ENCODE measurements around the gene ANO6.
"Not testable (repeated sequence)": the region's sequence is repeated elsewhere in the genome, so short reads cannot be mapped to it uniquely, and the experiment has no call there.

ANO6 gene

DNA sequence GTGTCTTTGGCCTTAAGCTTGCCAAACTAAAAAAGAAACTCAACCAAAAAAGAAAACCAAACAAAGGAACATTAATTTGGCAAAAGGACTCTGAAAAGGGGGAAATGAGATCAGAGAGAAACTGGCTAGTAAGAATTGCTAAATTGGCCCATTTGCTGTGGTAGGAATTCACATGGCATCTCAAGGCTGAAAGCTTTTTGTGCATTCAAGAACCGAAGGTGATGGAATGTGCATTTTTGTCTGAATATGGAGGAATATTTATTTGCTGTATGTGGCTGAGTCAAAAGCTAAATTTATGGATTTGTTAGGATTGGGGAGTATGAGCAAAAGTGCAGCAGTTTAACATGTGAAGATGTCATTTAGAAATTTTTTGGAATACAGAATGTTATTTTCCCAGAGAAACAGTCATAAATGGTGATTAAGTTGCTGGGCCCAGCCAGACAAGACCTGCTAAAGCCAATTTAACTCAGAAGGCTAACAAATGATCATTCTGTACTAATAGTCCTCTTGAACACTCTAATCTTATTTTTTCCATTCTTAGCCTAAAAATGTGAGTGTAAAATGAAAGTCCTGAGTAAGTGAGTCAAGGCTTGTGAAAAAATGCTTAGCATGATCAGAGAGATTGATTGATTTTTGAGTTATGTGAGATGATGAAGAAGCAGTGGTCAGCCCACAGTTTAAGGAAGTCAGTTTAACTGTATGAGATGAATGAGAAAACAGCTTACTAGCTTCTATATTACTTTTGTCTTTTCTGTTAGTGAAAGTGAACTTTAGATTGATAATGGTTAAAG lies 94.1 kb downstream of the ANO6 start:
- no peak for DNase-seq (ENCODE audit: low spot score)

DNA sequence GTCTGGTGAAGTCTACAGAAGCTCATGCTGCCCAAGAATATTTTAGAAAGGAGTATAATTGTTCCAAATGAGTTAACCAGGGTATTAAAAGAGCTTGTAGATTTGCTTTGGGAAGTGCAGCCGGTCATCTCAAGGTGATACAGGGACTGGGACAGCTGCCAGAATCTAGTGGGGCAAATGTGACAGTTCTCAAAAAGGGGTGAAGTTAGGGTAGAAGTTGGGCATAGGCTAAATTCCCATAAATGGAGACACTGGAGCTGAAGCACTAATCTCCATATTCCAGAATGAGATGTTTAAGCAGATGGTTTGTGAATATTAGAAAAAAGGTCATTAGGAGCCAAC lies 94.7 kb downstream of the ANO6 start:
- no peak for DNase-seq (ENCODE audit: low spot score)

DNA sequence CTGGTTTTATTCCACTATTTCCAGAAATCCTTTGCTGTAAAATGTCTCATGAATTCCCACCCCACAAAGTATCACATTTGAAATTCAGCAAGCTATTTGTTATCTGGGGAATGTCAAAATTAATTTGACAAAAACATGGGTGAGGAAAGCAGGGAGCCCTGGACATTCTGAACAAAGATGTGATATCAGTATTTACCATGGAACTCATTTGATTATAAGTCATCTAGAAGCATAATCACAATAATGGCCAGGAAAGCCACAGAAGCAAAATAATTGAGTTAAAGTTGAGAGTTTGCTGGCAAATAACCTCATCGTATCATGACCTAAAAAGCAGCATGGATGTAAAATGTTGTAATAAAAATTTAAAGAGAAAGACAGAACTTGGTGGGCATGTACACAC lies 96.1 kb downstream of the ANO6 start:
- DNase-seq (ENCODE audit: low spot score): no peak

- DNase-seq (ENCODE audit: low spot score): no peak
Observed at GRCh38 chr12:45314770-45315169, 98.9 kb downstream of the ANO6 start.

GRCh38 chr12:45315462-45315861 lies 99.6 kb downstream of the ANO6 start:
- DNase-seq (ENCODE audit: low spot score): no peak

GRCh38 chr12:45317261-45317660 lies 101.4 kb downstream of the ANO6 start:
- DNase-seq (ENCODE audit: low spot score): not testable (repeated sequence)

DNA sequence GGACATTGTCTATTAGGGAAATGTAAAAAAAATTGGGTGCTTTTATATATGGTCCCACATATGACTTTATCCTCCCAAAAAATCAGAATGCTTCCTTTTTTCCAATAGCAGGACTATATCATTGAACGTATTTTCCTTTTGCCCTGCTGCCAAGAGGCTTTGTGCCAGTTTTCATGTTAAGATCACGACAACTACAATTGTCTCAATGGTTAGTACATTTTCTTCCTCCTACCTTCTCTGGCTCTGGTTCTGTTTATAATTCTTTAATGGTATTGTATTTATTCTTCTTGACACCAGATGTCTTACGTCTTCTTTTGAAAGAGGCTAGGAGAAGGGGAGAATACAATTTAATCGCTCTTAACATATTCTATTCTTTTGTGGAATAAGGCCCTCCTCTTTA lies 106.9 kb downstream of the ANO6 start:
- DNase-seq (ENCODE audit: low spot score): no peak

DNA sequence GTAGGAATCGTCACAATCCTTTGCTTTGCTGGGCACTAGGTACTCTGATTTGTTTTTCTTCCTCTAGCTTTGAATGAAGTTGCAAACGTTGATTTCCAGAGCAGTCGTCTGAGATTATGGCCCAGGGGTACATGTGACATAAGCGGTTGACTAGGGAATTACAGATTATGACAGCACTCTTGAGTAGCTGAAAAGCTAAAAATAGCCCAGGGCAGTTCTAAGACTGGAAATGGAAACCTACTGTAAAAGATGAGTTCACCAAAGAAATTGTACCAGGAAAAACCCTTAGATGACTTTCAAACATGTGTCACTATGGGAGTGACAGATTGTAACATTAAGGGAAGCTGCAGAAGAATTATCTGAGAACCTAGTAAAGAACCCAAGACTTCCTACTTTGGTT lies 108.5 kb downstream of the ANO6 start:
- no peak for DNase-seq (ENCODE audit: low spot score)

- DNase-seq (ENCODE audit: low spot score): no peak
Observed at GRCh38 chr12:45326358-45326975, 110.6 kb downstream of the ANO6 start.

DNA sequence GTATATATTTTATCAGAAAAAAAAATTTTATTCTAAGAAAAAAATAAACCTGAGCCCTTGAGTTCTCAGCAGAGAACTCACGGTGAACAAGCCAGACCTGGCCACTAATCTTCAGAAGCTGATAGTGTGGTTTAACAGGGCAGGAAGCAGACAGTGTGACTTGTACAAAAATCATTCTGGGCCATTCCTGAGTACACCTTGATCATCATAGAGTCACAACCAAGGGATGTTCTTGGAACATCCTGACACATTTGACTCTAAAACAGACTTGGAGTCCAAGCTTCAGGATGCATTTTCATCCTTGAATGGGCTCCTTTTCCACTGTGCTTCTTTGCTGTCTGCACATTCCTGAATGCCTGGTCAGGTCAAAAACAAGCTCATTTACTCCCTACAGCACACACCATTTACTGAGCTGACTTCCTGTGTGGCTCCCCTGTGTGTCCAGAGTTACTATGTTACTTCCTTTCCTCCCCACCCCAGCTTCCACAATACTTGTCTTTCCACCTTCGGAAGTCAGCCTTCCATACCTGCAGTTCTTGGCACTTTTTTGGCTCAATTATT lies 112.0 kb downstream of the ANO6 start:
- DNase-seq (ENCODE audit: low spot score): no peak

- DNase-seq (ENCODE audit: low spot score): no peak
Observed at GRCh38 chr12:45329238-45329637, 113.3 kb downstream of the ANO6 start.

GRCh38 chr12:45329702-45330101 lies 113.8 kb downstream of the ANO6 start:
- no peak for DNase-seq (ENCODE audit: low spot score)

DNA sequence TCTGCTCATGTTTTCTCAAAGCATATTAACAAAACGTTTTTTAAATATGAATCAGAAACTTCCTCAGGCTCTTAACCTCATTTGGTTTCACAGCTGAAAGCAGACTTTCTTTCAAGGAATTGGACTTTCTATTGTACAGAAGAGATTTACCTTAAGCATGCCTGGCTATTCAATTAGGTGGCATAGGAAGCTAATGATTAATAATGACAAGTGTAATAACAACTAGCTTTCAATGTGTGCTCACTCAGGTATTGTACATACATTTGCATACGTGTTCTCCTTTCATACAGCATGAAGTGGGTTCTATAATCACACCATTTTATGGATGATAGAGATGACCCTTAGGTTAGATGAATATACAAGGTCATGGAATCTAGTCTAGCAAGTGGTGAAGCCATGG lies 115.7 kb downstream of the ANO6 start:
- no peak for DNase-seq (ENCODE audit: low spot score)

DNA sequence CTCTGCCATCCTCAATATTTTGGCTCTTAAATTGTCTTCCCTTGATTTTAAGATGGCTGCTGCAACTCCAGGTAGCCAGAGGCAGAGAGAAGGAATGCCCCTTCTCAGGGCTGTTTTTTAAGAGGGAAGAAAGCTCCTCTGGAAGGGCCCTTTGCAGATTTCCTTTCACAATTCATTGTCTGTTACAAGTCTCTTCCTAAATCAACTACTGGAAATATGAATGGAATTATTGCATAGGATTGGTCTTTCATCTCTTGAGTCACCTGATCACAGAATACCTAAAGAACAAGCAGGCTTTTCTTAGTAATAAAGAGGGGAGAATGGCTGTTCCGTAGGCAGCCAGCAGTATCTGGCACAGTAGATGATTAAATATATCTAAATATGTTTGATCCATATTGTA lies 118.5 kb downstream of the ANO6 start:
- no peak for DNase-seq (ENCODE audit: low spot score)

- no peak for DNase-seq (ENCODE audit: low spot score)
Observed at GRCh38 chr12:45336331-45336730, 120.4 kb downstream of the ANO6 start.

DNA sequence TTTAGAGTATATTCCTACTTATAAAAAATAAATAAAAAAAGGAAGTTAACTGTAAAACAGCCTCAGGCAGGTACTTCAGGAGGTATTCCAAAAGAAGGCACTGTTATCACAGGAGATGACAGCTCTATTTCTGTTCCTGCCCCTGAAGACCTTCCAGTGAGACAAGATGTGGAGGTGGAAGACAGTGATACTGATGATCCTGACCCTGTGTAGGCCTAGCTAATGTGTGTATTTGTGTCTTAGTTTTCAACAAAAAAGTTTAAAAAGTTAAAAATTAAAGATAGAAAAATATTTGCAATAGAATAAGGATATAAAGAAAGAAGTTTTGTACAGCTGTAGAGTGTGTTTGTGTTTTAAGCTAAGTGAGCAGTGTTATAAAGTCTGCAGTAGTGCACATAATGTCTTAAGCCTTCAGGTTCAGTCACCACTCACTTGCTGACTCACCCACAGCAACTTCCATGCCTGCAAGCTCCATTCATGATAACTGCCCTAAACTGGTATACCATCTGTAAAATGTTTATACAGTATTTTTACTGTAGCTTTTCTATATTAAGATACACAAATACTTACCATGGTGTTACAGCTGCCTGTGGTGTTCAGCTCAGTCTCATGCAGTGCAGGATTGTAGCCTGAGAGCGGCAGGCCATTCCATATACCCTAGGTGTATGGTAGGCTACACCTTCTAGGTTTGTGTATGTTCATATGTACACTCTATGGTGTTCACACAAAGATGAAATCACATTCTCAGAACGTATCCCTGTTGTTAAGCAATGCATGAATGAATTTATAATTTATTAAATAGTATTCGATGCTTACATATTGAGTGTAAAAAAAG lies 121.1 kb downstream of the ANO6 start:
- DNase-seq (ENCODE audit: low spot score): no peak

DNA sequence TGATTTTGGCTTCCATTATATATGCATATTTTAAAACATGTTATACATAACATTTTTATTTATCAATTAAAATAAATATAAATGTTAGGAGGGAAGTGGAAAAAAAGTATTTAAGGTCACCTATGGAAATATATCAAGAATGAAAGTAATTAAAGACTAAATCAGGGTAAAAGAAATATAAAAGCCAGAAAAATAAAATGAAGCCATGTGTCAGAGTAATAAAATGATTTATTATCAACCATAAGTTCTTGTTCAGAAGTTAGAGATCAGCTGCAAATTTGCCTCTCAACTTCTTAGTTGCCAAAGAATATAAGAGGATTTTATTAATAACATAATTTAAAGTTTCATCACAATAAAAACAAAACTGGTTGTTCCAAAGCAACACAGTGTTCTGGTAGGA lies 121.9 kb downstream of the ANO6 start:
- no peak for DNase-seq (ENCODE audit: low spot score)

DNA sequence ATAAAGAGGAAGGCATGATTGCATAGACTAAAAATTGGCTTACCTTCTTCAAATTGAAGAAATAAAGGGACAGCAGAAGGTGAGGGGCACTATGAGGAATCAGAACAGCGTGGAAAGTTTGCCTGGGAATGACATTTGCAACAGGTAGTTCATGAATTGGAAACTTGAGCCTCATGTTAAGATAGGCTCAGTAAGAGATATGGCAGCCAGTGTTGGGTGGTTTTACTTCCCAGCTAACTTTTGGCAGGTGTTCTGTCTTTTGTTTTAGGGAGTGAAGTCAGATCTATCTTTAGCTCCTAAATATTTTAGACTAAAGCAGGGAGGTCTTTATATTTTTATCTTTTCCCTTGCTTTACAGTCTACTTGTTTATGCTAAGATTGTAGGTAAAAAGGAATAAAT lies 122.4 kb downstream of the ANO6 start:
- no peak for DNase-seq (ENCODE audit: low spot score)

DNA sequence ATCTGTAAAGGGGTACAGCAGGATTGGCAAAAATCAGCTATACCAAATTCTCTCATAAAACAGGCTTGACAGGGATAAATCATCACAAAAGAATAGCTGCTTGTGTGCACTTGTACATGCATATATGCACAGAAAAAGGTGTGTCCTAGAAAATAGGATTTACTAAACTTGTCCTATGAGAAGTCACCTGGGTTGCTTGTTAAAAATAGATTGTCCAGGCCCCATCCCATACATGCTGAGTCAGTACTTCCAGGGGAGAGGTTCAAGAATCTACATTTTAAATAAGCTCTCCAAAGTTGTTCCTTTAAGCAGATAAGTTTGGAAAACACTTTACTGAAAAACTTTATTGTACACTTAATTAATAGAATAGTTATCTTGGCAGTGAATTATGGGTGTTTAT lies 123.1 kb downstream of the ANO6 start:
- DNase-seq (ENCODE audit: low spot score): no peak

DNA sequence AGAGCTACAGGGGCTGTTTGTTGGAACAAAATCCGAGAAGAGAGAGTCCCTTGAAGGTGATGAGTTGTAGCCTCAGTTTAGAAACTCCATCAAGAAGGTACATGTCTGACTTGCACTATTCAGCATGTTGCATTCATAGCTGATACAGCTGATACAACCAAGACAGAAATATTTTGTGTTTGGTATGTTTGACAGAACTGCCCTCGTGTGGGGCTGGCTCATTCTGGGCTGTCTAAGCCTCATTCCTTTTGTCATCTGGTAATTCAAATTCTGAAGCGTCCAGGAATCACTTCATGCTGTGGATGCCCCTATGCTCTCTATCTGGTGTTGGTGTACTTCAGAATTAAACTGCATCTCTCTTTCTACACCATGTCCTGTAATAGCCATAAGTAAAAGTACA lies 126.3 kb downstream of the ANO6 start:
- DNase-seq (ENCODE audit: low spot score): no peak

GRCh38 chr12:45342848-45343247 lies 127.0 kb downstream of the ANO6 start:
- DNase-seq (ENCODE audit: low spot score): no peak

DNA sequence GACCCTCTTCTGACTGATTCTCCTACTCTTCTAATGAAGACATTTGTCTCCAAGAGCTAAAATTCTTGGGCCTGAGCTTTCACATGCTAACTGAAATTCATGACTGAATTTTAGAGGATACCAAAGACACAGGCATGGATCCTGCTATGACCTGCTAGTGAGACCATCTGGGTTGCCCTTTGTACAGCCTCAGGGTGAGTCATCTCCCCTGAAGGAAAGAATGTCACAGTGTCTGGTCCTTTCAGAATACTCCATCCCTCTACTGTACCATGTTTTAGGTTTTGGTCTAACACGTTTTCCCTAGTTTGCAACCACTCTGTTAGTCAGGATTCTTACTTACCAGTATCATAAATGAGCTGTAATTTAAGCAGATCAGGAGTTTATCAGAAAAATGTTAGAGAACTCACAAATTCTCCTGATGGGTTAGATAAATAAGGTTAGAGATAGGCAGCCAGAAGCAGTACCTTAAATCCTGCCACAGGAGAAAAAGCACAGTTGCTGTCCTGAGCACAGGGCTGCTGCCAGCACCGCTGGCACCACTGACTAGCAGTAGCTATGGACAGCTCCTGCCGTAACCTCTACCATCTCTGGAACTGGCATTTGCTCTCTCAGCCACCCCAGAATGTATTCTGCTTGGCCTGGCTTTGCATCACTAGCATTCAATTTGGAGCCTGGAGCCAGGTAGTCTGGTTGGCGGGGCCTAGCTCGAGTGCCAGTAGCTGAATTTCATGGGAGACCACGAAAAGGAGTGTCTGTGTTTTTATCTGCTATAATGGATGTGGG lies 127.6 kb downstream of the ANO6 start:
- no peak for DNase-seq (ENCODE audit: low spot score)
